Stimulated activated CD4-positive, alpha-beta T cell treated with anti-CD3 and anti-CD28 coated beads, TNF-alpha, amount 100 ng/mL, for 48 hours (primary cell): Measurements from ENCODE around the gene TMEM52B.
"Not testable (repeated sequence)": the region's sequence is repeated elsewhere in the genome, so short reads cannot be mapped to it uniquely, and the experiment has no call there.

Experiments used
- DNase-seq, 3 donors: peaks; one replicate each; pipeline ENCODE4 v3.0.0-alpha.2; 2020; ENCODE audit warnings: low read depth in 3 of 3

TMEM52B gene

DNA sequence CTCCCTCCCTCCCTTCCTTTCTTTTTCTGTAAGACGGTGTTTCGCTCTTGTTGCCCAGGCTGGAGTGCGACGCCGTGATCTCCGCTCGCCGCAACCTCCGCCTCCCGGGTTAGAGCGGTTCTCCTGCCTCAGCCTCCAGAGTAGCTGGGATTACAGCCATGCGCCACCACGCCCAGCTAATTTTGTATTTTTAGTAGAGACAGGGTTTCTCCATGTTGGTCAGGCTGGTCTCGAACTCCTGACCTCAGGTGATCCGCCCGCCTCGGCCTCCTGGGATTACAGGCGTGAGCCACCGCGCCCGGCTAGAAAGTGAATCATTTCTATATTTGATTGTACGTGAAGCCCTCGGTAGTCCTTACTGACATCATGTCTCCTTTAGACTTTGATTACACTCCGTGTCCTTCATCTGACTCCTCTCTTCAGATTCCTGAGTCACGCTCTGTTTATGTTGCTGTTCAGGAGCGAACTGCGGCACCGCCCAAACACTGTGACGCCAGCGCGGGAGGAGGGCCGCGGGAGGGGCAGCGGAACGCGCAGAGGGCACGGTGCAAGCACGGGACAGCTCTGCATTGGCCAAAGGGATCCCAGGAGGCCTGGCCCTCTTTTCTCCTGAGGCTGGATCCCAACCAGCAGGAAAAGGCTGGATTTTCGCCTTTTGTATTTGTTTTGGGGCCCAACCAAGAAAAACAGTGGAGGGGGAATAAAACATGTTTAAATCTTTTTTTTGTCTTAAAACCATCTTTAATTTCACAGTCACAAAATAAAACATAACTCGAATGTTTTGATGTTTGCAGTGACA is 33.3 kb downstream of the TMEM52B start:
- peak; percentile 73 to 77 (median 74) for DNase-seq

DNA sequence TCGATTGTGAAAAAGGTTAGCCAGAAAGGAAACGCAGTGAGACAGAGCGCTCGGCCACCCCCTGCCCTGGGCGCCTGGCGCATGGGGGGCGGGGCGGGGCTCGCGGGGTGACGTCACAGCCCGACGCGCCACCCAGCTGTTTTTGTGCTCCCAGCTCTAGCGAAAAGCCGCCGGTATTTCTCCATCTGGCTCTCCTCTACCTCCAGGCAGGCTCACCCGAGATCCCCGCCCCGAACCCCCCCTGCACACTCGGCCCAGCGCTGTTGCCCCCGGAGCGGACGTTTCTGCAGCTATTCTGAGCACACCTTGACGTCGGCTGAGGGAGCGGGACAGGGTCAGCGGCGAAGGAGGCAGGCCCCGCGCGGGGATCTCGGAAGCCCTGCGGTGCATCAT is 33.9 kb downstream of the TMEM52B start, which contains the start of gene GABARAPL1:
TSS of gene GABARAPL1 (plus strand) at position 139 of the 393 bp plus-strand sequence. CDS start at position 392, 253 bp downstream.
- DNase-seq, result peak; percentile 41 to 72 (median 44)

DNA sequence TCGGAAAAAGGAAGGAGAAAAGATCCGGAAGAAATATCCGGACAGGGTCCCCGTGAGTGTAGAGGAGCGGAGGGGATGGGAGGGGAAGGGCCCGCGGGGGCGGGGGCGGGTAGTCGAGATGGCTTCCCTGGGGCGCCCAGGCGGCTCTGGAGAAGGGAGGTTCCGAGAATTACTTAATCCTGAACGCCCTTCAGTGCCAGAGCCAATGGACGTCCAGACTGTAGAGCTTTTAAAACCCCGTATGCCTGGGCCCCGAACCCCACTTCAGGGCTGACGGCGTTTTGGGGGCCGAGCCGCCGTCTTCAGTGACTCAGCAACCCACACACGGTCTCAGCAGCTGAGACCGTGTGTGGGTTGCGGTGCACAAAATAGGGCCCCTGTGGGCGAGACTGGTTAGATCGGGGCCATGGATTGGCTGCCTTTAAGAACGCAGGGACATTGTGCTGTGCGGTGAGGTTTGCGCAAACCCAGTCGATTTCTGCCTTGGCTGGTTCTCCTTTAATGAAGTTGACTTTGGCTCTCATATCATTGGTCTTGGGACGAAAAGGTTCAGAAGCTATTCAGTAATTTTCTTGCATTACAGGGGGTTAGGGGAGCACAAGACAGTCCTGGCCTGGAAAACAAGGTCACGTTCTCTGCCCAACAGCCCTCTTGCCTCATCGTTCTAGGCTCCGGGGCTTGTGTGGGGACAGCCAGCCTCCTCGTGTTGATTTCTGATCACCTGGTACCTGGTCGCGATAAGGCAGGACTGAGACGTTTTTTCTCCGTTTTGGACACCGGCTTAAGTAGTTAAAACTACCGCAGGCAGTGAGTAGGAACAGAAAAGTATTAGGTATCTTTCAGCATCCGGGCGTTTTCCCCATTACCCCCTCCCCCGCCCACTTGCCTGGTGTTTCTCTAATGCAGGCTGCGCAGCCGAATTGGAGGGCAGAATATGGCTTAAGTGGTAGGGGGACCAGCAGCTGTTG is 34.6 kb downstream of the TMEM52B start:
- peak; percentile 39 to 68 (median 66) for DNase-seq

DNA sequence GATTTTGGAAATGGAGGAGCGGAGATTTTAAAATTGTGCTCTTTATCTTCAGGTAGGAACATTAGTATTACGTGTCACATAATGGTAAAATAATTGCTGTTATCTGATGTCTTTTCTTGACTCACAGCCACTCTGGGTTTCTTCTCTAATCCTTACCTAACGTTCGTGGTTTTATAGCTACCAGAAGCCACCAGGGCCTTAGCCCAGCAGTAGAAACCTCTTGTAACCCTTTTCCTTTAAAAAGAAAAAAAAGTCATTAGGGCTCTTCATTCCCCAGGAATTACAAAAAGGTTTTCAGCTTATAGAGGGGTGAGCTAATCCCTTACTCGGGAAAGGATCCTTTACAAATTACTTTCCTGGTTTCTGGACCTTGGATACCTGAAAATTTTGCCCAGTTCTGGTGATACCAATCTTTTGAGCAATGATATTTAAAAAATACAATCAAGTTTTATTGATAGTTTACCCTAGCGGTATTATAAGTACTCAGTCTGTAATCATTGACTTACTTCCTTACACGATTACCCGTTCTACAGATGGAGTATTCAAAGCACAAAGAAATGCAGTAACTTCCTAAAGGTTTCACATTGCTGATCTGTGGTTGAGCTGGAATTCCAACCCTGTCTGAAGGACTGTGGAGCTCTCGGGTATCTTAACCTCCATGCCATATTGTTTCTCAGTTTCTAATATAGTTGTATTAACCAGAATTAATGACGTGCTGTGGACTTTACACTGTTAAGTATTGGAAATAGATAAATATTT is 35.5 kb downstream of the TMEM52B start:
- no peak for DNase-seq

DNA sequence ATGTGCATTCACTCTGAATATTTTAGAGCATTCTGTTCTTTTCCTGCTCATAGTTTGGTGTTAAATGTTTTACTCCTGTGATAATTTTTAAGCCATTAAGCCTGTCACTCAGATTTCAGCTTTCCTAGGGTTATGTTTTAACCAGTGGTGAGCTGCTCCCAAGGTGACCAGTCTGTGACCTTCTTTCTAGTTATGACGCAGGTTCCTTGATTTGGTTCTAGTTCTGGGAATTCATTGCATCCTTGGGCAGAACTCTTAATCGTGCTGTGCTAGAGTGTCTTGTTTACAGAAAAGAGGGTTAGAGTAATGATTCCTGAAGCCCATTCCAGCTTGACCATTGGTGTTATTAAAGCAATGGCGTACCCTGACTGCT is 36.0 kb downstream of the TMEM52B start:
- no peak for DNase-seq

DNA sequence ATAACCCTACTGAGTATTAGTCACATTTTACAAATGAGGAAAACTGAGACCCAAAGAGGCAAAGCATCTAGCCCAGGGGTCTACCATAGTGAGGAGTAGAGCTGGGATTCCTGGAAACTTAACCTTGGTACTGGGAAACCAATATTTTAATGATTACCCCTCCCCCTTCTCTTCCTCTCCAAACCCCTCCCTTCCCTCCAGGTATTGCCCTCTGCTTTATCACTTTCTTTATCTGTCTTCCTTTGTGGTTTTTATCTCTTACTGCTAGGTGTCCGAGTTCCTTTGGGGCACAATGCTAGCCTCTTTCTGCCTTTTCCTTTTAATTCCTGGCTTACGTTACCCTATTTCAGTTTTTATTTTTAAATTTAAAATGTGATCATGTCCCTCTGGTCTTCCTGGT is 36.6 kb downstream of the TMEM52B start:
- no peak for DNase-seq

DNA sequence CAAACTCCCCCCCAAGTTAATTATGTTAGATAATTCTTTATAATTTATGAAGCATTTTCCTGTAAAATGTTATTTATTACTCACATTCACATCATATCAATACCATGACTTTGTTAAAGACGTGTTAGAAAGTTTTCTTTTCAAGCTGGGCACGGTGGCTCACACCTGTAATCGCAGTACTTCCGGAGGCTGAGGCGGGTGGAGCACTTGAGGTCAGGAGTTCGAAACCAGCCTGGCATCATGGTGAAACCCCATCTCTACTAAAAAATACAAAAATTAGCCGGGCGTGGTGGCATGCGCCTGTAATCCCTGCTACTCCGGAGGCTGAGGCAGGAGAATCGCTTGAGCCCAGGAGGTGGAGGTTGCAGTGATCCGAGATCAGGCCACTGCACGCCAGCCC is 37.1 kb downstream of the TMEM52B start:
- DNase-seq, result peak in 1 of 3 donors; percentile 2

DNA sequence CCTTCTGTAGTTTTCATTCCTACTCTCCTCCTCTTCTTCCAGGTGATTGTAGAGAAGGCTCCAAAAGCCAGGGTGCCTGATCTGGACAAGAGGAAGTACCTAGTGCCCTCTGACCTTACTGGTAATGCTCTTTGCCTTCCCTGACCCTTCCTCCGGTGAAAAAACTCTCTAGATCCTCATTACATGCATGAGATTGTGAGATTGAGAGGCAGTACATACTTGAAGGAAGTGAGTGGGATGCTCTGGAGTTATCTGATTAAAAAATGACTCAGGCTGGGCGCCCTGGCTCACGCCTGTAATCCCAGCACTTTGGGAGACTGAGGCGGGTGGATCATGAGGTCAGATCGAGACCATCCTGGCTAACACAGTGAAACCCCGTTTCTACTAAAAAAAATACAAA is 39.2 kb downstream of the TMEM52B start:
- no peak for DNase-seq

DNA sequence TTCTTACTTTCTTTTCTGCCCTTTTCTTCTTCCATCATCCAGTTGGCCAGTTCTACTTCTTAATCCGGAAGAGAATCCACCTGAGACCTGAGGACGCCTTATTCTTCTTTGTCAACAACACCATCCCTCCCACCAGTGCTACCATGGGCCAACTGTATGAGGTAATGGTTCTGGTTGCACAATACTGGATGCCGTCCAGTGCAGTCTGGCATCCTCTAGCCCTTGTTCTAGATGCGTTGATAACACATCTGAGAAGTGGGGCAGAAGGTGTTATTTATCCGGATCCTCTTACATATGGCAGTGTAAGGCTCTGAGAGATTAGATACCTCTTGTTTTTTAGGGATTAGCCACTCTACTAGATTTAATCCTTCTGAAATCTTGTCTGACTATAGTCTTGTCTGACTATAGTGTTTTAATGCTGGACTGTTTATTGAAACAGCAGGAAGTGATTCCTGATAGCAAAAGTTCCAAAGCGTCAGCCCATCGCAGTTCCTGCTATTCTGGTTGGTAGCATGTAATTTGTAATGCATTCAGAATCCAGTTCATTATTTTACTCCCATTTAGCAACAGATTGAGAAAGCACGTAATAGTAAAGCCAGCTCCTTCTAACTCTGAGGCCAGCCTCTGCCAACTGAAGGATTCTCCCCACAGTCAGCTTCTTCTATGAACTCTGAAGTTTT is 41.7 kb downstream of the TMEM52B start:
- DNase-seq, result no peak

DNA sequence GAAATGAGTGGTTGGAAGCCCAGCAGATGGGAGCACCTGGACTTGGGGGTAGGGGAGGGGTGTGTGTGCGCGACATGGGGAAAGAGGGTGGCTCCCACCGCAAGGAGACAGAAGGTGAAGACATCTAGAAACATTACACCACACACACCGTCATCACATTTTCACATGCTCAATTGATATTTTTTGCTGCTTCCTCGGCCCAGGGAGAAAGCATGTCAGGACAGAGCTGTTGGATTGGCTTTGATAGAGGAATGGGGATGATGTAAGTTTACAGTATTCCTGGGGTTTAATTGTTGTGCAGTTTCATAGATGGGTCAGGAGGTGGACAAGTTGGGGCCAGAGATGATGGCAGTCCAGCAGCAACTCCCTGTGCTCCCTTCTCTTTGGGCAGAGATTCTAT is 43.0 kb downstream of the TMEM52B start:
- no peak for DNase-seq

DNA sequence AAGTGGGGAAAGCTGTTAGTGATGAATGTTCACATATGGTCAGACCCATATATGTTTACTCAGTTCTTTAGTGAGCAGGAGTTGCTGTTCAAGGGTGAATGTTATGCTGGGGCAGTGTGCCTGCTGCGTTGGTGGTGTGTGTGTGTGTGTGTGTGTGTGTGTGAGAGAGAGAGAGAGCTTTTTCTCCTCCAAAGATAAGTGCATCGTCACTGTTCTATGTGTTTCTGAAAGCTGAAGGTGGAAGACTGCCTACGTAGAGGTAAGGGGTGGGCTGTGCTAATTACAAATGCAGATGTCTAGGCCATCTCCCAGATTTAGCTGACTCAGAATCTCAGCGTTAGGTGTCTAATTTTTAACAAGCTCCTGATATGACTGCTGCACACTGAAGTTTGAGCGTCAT is 44.4 kb downstream of the TMEM52B start:
- no peak for DNase-seq

DNA sequence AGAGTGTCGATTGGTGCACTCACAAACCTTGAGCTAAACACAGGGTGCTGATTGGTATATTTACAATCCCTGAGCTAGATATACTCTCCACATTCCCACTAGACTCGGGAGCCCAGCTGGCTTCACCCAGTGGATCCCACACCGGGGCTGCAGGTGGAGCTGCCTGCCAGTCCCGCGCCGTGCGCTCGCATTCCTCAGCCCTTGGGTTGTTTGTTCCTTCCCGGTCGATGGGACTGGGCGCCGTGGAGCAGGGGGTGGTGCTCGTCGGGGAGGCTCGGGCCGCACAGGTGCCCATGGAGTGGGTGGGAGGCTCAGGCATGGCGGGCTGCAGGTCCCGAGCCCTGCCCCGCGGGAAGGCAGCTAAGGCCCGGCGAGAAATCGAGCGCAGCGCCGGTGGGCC is 46.6 kb downstream of the TMEM52B start:
- DNase-seq, result not testable (repeated sequence)

DNA sequence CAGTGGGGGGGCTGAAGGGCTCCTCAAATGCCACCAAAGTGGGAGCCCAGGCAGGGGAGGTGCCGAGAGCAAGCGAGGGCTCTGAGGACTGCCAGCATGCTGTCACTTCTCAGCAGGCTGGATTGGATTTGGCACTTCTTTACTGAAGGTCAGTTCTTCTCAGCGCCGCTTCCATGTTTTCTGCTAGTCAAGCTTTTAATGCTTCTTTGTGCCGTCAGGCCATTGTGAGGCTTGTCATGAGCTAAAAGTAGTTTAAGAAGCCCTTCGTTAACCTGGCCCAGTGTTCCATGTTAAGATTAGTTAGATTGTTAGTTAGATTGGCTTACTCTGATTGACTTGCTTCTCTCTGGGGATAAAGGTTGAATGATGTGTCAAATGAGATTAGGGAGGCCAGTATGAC is 47.3 kb downstream of the TMEM52B start:
- no peak for DNase-seq

DNA sequence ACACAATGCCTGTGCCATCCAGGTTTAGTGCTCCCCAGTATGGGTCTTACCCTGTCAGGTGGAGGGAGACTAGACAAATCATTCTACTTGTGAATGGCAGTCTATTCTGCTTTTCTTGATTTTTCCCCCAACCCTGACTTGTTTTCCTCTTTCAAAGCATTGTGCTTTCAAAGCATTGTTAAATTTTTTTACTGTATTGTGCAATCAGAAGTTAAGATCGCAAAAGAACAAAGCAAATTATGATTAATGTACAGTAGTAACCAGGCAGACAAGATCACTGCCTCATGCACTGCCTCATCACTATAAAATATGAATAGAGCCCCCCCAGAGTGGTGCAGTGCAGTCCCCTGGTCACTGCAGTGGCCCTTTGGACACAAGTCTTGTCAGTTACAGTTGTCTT is 47.9 kb downstream of the TMEM52B start:
- DNase-seq, result no peak

DNA sequence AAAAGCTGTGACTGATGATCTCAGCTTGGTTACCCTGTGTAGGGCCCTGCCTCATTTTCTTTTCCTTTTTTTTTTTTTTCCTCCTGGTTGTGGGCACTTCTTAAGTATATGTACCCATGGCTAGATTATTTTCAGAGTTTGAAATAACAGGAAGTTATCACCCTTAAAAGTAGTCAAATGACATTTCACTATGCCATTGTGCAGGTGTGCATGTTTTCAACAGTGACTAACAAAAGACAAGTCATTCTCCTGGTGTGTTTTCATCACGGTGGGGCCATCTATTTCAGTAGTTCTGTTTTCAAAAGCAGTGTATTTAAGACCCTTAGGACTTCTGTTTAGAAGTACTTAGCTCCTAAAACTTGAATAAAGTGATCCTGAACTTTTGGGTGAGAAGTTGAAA is 48.8 kb downstream of the TMEM52B start:
- DNase-seq, result no peak

DNA sequence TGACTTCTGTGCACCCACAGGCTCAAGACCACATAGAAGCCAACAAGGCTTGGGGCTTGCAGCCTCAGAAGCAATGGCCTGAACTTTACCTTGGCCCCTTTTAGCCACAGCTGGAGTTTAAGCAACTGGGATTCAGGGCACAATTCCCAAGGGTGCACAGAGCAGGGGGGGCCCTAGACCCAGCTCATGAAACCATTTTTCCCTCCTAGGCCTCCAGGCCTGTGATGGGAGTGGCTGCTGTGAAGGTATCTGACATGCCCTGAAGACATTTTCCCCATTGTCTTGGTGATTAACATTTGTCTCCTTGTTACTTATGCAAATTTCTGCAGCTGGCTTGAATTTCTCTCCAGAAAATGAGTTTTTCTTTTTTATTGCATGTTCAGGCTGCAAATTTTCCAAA is 55.7 kb downstream of the TMEM52B start:
- DNase-seq, result no peak

DNA sequence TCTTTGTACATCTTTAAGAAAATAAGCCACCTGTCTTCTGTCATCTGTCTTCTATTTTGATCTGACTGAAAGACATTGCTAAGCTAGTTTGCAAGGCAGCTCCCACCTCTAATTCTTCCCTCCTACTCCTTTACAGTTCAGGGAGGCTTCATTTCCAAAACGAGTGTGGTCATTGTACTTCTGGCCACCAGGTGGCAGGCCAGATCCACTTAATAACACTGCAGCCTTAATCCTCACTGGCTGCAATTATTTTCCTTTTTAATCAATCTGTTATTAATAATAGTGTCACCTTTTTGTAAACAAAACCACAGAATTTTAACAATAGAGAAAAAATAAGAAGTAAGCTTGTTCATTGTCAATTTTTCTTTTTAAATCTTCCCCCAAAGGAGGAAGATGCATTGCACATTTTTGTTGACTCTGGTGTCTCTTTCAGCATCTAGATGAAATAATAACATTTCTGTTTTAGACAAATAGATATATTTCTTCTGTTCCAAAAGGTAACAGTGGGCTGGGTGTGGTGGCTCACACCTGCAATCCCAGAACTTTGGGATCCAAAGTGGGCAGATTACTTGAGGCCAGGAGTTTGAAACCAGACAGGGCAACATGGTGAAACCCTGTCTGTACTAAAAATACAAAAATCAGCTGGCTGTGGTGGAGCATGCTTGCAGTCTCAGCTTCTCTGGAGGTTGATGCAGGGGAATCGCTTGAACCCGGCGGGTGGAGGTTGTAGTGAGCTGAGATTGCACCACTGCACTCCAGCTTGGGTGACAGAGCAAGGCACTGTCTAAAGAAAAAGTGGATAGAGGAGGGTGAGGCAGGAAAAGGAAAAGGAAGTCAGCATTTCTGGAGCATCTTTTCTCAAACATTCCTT is 57.2 kb downstream of the TMEM52B start:
- peak in 1 of 3 donors; percentile 12 for DNase-seq

DNA sequence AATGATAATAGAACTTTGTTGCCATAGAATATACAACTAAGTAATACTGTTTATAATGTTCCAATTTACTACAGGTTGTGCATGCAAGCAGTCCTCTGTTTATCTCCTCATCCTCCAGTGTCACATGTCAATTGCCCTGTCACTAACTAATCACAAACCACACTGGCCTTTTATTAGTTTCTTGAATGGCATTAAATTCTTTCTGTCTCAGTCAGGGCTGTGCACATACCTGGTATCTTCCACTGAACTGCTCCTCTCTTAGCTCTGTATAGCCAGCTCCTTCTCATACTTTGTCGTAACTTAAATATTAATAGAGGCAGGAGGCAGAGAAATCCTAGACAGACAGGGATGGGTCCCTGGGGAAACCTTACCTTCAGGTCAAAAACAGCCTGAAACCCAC is 57.9 kb downstream of the TMEM52B start:
- DNase-seq, result no peak

DNA sequence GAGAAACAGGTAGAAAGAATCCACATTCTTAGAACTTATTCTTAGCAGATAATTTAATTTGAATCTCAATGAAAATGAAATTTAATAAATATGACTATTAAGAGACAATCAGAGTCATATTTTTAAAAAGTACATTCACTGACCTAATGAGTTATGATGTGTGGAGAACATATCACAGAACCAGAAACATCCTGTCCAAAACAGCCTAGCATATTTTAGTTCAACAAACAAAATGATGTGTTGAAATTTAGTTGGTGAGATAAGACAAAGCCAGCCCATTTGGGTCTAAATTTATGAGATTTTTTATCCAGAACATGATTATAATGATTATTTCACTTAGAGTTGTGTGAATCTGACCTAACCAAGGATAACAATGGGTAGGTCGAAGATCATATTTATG is 59.7 kb downstream of the TMEM52B start:
- no peak for DNase-seq

DNA sequence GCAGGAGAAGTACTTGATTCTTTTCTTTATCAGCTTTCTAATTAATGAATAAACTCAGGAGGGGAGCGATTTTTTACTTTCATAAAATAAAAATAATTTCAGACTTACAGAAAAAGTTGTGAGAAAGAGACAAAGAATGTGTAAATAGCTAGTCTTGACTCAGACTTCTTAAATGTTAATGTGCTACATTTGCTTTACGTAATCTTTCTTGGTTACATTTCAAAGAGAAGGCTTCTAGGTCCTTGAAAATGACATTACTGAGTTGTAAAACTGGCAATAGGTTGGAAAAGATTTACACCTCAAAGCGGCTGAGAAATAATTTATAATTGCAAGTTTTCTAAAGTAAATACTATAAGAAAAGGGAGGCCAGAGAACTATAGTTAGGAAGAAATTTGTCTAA is 62.5 kb downstream of the TMEM52B start:
- DNase-seq, result no peak
